ENCODE measurements around the gene SCNN1B.

DNA sequence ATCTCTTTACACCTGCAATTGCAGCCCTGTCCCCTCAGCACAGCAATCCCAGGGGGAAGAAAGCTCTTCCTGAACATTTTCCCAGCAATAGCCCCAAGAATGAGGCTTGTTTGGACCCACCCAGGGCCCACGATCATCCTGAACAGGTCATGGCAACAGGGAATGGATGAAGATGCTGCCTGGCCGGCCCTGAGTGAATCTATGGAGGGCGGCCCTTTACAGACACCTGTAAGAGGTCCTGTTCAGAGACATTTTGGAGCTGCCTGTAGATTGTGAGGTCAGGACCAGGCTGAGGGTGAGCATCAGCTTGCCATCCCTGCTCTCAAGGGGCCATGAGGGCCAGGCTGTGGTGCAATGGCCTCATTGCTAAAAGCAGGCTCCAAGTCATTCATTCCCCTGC, 81.8 kb downstream of the SCNN1B start:
- TF ChIP-seq EZH2 (IDR thresholded peaks at IDR 0.05; ENCODE audit: borderline replicate concordance, low read depth, low read length, poor library complexity, severe bottlenecking), result no peak
- TF ChIP-seq, protein P1, sequence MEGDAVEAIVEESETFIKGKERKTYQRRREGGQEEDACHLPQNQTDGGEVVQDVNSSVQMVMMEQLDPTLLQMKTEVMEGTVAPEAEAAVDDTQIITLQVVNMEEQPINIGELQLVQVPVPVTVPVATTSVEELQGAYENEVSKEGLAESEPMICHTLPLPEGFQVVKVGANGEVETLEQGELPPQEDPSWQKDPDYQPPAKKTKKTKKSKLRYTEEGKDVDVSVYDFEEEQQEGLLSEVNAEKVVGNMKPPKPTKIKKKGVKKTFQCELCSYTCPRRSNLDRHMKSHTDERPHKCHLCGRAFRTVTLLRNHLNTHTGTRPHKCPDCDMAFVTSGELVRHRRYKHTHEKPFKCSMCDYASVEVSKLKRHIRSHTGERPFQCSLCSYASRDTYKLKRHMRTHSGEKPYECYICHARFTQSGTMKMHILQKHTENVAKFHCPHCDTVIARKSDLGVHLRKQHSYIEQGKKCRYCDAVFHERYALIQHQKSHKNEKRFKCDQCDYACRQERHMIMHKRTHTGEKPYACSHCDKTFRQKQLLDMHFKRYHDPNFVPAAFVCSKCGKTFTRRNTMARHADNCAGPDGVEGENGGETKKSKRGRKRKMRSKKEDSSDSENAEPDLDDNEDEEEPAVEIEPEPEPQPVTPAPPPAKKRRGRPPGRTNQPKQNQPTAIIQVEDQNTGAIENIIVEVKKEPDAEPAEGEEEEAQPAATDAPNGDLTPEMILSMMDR (conservative IDR thresholded peaks at IDR 0.05; ENCODE audit: low read depth, low read length), result no peak
